ENCODE results near the gene SH3TC1.

SH3TC1 gene

DNA sequence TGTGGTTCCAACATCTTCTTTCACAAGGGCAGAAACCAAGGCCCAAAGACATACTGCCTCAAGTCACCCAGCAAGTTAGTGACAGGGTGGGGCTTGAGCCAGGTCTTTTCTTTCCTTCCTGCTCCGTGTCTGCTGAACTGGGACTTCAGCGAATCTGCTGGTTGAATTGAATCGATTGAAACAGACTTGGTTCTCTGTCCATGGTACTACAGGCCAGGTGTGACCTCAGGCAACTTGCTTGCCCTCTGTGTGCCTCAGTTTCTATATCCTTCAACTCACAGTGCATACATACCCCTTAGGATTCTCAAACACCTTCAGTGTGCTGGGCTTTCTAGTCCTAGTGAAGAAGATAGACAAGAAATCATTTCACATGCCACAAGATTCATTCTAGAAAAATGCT, 38.5 kb upstream of the SH3TC1 start:
- DNase-seq, result no peak
- Histone ChIP-seq H3K27me3 (no peaks in the 10 kb centered on the region), H3K4me3 (no peak overlapping the region), H3K36me3 (no peaks in the 10 kb centered on the region), H3K27ac (no peak overlapping the region), H3K4me1 (peaks cover 0 to 28% (median 27%) of the 10 kb centered on the region in 4 donors), H3K9me3 (no peaks in the 10 kb centered on the region)
- intact Hi-C loops (cut with DNase I; ENCODE audit: low total_unique reads), result no loop called here
- TF ChIP-seq, protein P1, sequence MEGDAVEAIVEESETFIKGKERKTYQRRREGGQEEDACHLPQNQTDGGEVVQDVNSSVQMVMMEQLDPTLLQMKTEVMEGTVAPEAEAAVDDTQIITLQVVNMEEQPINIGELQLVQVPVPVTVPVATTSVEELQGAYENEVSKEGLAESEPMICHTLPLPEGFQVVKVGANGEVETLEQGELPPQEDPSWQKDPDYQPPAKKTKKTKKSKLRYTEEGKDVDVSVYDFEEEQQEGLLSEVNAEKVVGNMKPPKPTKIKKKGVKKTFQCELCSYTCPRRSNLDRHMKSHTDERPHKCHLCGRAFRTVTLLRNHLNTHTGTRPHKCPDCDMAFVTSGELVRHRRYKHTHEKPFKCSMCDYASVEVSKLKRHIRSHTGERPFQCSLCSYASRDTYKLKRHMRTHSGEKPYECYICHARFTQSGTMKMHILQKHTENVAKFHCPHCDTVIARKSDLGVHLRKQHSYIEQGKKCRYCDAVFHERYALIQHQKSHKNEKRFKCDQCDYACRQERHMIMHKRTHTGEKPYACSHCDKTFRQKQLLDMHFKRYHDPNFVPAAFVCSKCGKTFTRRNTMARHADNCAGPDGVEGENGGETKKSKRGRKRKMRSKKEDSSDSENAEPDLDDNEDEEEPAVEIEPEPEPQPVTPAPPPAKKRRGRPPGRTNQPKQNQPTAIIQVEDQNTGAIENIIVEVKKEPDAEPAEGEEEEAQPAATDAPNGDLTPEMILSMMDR (IDR thresholded peaks at IDR 0.05), result no peak

DNA sequence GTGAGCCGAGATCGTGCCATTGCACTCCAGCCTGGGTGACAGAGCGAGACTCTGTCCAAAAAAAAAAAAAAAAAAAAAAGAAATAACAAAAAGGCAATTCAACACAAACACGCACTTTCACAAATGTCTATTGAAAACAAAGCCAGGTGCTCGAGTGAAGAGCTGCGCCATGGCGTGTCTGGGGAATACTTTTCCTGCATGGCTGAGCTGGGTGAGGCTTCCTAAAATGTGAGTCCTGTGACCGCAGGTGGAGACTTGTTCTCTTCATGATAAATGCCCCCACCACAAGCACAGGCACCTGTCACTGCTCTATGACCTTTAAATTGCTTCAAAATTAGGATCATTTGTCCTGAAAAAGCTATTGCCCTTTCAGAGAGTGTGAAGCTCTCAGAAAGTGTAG, 36.5 kb upstream of the SH3TC1 start:
- H3K4me1 ChIP-seq, result peaks cover 0 to 21% (median 16%) of the 10 kb centered on the region in 4 donors
- intact Hi-C loops (cut with DNase I; ENCODE audit: low total_unique reads), result no loop called here
- TF ChIP-seq, protein P1 (IDR thresholded peaks at IDR 0.05), result no peak

DNA sequence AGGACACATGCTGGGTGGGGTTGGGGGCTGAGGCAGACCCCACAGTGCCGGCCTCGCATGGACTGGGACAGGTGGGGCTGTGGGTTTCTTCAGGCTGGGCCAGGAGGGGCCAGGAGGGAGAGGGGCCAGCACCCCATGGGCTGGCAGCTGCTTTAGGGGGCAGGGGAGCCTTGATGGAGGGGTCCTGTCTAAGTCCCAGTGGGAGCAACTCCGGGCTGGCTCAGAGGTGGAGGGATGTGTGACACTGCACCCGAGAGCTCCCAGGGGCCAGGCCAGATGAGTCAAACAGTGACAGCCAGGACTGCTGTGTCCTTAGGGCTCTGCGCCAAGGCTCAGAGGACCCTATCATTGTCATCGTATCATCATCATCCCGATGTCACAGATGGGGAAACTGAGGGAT, 36.1 kb upstream of the SH3TC1 start:
- Histone ChIP-seq H3K9me3 (peaks cover 0 to 2% (median 0%) of the 10 kb centered on the region in 3 donors), H3K36me3 (no peaks in the 10 kb centered on the region), H3K27me3 (no peaks in the 10 kb centered on the region), H3K4me1 (peaks cover 0 to 17% (median 12%) of the 10 kb centered on the region in 4 donors), H3K27ac (no peak overlapping the region), H3K4me3 (no peak overlapping the region)
- TF ChIP-seq, protein P1 (IDR thresholded peaks at IDR 0.05), result no peak
- no peak for DNase-seq
- intact Hi-C loops (cut with DNase I; ENCODE audit: low total_unique reads), result no loop called here

More for the DNA sequence above, 36.5 kb upstream of the SH3TC1 start:
- DNase-seq, result no peak
- no peak overlapping the region for H3K4me3 ChIP-seq
- no peaks in the 10 kb centered on the region for H3K36me3 ChIP-seq
- H3K27ac ChIP-seq, result no peak overlapping the region
- H3K27me3 ChIP-seq, result no peaks in the 10 kb centered on the region
- H3K9me3 ChIP-seq, result no peaks in the 10 kb centered on the region

DNA sequence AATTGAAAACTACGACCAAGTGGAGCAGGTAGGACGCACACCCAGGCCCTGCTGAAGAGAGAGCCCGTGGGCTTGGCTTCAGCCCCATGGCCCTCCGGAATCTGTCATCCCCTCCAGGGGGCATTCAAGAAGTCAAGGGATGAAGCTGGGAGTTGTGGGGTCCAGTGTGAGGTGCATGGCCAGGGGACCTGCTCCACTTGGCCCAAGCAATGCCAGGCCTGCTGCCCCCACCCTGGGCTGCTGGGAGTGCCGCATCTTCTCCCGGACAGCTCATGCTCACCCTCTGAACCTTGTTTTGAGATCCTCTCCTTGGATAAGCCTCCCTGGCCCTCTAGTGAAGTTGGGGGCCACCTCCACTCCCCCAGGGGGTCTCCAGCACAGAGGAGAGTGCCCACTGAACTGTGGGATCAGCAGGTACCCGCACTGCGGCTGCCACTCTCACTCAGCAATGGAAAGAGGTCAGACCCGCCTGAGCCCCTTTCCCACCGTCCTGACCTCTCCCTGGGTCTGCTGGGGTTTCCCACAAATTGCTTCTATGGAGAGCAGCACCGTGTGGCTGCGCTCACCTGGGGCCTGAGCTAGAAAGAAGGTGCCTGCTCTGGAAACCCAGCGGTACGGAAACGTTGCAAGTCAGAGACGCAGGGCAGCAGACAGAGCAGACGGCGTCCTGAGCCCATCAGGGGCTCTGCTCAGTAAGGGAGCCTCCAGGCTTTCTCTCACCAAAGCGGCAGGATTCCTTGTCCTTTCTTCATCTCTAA, 35.5 kb upstream of the SH3TC1 start:
- Histone ChIP-seq H3K27ac (no peak overlapping the region), H3K36me3 (no peaks in the 10 kb centered on the region), H3K4me3 (no peak overlapping the region), H3K9me3 (peaks cover 0 to 8% (median 5%) of the 10 kb centered on the region in 3 donors), H3K27me3 (no peaks in the 10 kb centered on the region), H3K4me1 (peaks cover 0 to 13% (median 9%) of the 10 kb centered on the region in 4 donors)
- intact Hi-C loops (cut with DNase I; ENCODE audit: low total_unique reads), result no loop called here
- TF ChIP-seq, protein P1 (IDR thresholded peaks at IDR 0.05), result no peak
- DNase-seq, result no peak

DNA sequence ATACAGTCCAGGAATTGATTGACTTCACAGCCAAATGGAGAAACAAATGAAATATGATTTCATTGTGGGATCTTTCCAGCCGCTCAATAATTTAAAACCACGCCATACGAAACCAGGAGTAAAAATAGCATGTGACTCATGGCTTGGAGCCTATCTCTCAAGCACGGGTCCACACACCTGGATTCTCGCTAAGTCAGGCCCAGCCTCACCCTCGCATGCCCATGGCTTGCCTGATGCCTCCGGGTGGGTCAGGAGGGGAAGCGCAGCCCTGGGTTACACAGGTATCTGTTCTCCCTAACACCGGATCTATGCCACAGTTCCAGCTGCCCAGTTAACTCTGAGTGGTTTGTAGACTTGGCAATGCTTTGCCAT, 34.9 kb upstream of the SH3TC1 start:
- DNase-seq, result no peak
- Histone ChIP-seq H3K4me1 (peaks cover 0 to 13% (median 8%) of the 10 kb centered on the region in 4 donors), H3K4me3 (no peak overlapping the region), H3K27me3 (no peaks in the 10 kb centered on the region), H3K9me3 (peaks cover 0 to 14% (median 5%) of the 10 kb centered on the region in 3 donors), H3K27ac (no peak overlapping the region), H3K36me3 (no peaks in the 10 kb centered on the region)
- TF ChIP-seq, protein P1 (IDR thresholded peaks at IDR 0.05), result no peak
- intact Hi-C loops (cut with DNase I; ENCODE audit: low total_unique reads), result no loop called here

All from tibial artery (tissue), 4 donors.